Panc1 (cell line): ENCODE measurements around the gene GMFB. TPM values are rescaled to one million over a fixed set of nuclear protein-coding genes. Genes with fewer than 3 reads are reported as not detected.

ENCODE experiments used
- ATAC-seq: fragments of 200-7000 bp; cut with Tn5 transposase; 2 replicates; pipeline ENCODE4 v1.9.1; 2020; ENCODE audit warnings: mild to moderate bottlenecking, moderate library complexity
- BruUV-seq: library from RNA; stranded (reverse); fragments of 400-500 nt; replicated peaks from 2 replicates; lab custom pipeline; 2021; lab: Mats Ljungman, UMichigan
- CTCF ChIA-PET: fragments of 300-600 bp; sonication (Branson Sonifier 250); formaldehyde crosslinking; loops from one replicate; lab custom pipeline; 2022; ENCODE audit warnings: antibody characterized with exemption; lab: Charles Lee
- POLR2A ChIA-PET: fragments of 300-600 bp; sonication (Branson Sonifier 250); formaldehyde crosslinking; loops from one replicate; lab custom pipeline; 2022; ENCODE audit warnings: antibody characterized with exemption; lab: Charles Lee
- DNase-seq: peaks from one replicate; pipeline ENCODE4 v3.0.0-alpha.2; 2010; ENCODE audit warnings: low read depth, low spot score
- H3K27ac ChIP-seq: 2 replicates; pipeline ENCODE4 v1.5.1; 2011; ENCODE audit warnings: mild to moderate bottlenecking, low read length, inconsistent platforms
- H3K27me3 ChIP-seq: fragments of 200-500 bp; sonication (Bioruptor generic); 2 replicates; pipeline ENCODE4 v1.6.0; 2014; ENCODE audit warnings: low read length, inconsistent platforms; ENCODE audit not compliant: control insufficient read depth, insufficient read depth
- H3K36me3 ChIP-seq: fragments of 200-500 bp; sonication (Bioruptor generic); 2 replicates; pipeline ENCODE4 v1.5.1; 2014; ENCODE audit warnings: inconsistent platforms, mild to moderate bottlenecking, low read length, moderate library complexity; ENCODE audit not compliant: control insufficient read depth, insufficient read depth
- H3K4me1 ChIP-seq: 2 replicates; pipeline ENCODE4 v1.5.1; 2011; ENCODE audit warnings: inconsistent platforms, mild to moderate bottlenecking, low read length, moderate library complexity; ENCODE audit not compliant: control insufficient read depth, insufficient read depth
- H3K4me3 ChIP-seq, 2 experiments: 2 replicates each; pipeline ENCODE4 v1.5.1; 2011 to 2012; ENCODE audit warnings: low read depth in 2 of 2, low read length in 2 of 2, mild to moderate bottlenecking in 2 of 2, inconsistent platforms in 1 of 2, moderate library complexity in 1 of 2
- H3K9me3 ChIP-seq: fragments of 200-500 bp; sonication (Bioruptor generic); 2 replicates; pipeline ENCODE4 v1.5.1; 2014; ENCODE audit warnings: low read depth, mild to moderate bottlenecking, inconsistent platforms, low read length, moderate library complexity; ENCODE audit not compliant: control insufficient read depth, insufficient read depth
- POLR2AphosphoS5 ChIP-seq: IDR thresholded peaks from 2 replicates; pipeline ENCODE4 v1.6.1; 2012; ENCODE audit warnings: mild to moderate bottlenecking, low read depth, low read length, moderate library complexity
- SIN3A ChIP-seq: IDR thresholded peaks from 2 replicates; pipeline ENCODE4 v1.6.1; 2012; ENCODE audit warnings: low read depth, mild to moderate bottlenecking, low read length, moderate library complexity, borderline replicate concordance; ENCODE audit not compliant: insufficient read depth
- TCF7L2 ChIP-seq: IDR thresholded peaks from 2 replicates; pipeline ENCODE4 v1.6.1; 2011; ENCODE audit warnings: mild to moderate bottlenecking, low read depth, low read length, inconsistent platforms
- in situ Hi-C: cut with HindIII; loops from 2 replicates; pipeline ENCODE4 v1.10.0; 2016; ENCODE audit warnings: low sequenced_read_pairs, low pct_unique_long_range_greater_than_20kb
- intact Hi-C: fragments of 100-400 bp; cut with micrococcal nuclease; formaldehyde crosslinking; loops from one replicate; pipeline ENCODE4 v1.10.0; 2022; ENCODE audit not compliant: unreplicated experiment
- total RNA-seq: library from RNA; stranded (reverse); gene quantifications from one replicate; pipeline ENCODE4 v1.2.1, GENCODE V29; 2021; ENCODE audit not compliant: unreplicated experiment
- TF ChIP-seq, protein P1 (sequence below): fragments of 450-650 bp; IDR thresholded peaks from 2 replicates; pipeline ENCODE4 v1.5.1; 2017; ENCODE audit warnings: mild to moderate bottlenecking
- TF ChIP-seq, protein P2 (sequence below), 2 experiments: IDR thresholded peaks; 2 replicates each; pipeline ENCODE4 v1.6.1; 2011 to 2012; ENCODE audit warnings: low read depth in 2 of 2, control low read depth in 1 of 2, low read length in 1 of 2, mild to moderate bottlenecking in 1 of 2, moderate library complexity in 1 of 2; ENCODE audit not compliant: insufficient read depth in 1 of 2

GMFB gene
- total RNA-seq, 1 experiment from 2014 or later, result 54.2 TPM

DNA sequence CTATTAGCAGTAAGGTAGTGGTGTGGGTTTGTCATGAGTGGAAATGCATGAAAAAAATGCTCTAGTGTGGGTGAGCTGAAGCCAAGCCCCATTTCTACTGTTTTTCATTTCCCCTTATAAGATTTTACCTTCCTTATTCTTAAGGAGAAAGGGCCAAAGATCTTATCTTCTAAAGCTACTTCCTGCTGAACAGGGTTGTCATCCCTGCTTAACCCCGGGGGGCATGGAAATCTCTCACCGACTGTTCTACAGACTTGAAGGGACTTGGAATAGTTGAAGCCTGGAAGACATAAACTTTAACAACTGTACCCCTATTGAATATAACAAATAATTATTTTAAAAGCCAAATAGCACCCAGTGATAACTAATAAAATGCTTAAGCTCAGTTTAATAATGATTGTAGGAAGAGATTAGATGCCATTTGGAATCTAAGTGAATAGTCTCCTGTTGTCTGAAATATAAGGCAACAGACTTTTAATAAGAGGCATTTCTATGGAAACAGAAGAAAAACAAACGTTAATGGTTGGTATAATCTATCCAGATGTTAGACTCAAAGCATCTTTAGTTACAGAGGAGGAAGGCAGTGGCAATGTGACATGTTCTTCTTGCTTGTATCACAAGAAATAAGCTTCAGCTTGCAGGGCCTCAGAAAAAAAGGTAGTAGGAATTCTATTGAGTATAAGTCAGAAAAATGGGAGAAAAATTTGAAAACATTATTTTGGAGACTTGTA lies 1.8 kb upstream of the GMFB start:
- Histone ChIP-seq H3K27me3 (no peaks in the 10 kb centered on the region), H3K9me3 (no peaks in the 10 kb centered on the region), H3K4me3 (no peak overlapping the region), H3K36me3 (peaks cover 4% of the 10 kb centered on the region; the same call in 1 of the 2 replicates), H3K4me1 (peaks cover 11% of the 10 kb centered on the region), H3K27ac (no peak overlapping the region)
- in situ Hi-C loops, result no loop called here
- TF ChIP-seq POLR2AphosphoS5 (no peak), SIN3A (no peak), TCF7L2 (no peak)
- TF ChIP-seq, protein P1, sequence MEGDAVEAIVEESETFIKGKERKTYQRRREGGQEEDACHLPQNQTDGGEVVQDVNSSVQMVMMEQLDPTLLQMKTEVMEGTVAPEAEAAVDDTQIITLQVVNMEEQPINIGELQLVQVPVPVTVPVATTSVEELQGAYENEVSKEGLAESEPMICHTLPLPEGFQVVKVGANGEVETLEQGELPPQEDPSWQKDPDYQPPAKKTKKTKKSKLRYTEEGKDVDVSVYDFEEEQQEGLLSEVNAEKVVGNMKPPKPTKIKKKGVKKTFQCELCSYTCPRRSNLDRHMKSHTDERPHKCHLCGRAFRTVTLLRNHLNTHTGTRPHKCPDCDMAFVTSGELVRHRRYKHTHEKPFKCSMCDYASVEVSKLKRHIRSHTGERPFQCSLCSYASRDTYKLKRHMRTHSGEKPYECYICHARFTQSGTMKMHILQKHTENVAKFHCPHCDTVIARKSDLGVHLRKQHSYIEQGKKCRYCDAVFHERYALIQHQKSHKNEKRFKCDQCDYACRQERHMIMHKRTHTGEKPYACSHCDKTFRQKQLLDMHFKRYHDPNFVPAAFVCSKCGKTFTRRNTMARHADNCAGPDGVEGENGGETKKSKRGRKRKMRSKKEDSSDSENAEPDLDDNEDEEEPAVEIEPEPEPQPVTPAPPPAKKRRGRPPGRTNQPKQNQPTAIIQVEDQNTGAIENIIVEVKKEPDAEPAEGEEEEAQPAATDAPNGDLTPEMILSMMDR, result no peak
- TF ChIP-seq, protein P2, sequence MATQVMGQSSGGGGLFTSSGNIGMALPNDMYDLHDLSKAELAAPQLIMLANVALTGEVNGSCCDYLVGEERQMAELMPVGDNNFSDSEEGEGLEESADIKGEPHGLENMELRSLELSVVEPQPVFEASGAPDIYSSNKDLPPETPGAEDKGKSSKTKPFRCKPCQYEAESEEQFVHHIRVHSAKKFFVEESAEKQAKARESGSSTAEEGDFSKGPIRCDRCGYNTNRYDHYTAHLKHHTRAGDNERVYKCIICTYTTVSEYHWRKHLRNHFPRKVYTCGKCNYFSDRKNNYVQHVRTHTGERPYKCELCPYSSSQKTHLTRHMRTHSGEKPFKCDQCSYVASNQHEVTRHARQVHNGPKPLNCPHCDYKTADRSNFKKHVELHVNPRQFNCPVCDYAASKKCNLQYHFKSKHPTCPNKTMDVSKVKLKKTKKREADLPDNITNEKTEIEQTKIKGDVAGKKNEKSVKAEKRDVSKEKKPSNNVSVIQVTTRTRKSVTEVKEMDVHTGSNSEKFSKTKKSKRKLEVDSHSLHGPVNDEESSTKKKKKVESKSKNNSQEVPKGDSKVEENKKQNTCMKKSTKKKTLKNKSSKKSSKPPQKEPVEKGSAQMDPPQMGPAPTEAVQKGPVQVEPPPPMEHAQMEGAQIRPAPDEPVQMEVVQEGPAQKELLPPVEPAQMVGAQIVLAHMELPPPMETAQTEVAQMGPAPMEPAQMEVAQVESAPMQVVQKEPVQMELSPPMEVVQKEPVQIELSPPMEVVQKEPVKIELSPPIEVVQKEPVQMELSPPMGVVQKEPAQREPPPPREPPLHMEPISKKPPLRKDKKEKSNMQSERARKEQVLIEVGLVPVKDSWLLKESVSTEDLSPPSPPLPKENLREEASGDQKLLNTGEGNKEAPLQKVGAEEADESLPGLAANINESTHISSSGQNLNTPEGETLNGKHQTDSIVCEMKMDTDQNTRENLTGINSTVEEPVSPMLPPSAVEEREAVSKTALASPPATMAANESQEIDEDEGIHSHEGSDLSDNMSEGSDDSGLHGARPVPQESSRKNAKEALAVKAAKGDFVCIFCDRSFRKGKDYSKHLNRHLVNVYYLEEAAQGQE (IDR thresholded peaks at IDR 0.05; ENCODE audit: insufficient read depth in 1 of 2, low read depth in 2 of 2, low read length in 1 of 2), result no peak
- POLR2A ChIA-PET, result no interaction called here
- no TSS peak for BruUV-seq
- DNase-seq (no peak), ATAC-seq (no peak)
- intact Hi-C loops, result no loop called here
- CTCF ChIA-PET, result no interaction called here

DNA sequence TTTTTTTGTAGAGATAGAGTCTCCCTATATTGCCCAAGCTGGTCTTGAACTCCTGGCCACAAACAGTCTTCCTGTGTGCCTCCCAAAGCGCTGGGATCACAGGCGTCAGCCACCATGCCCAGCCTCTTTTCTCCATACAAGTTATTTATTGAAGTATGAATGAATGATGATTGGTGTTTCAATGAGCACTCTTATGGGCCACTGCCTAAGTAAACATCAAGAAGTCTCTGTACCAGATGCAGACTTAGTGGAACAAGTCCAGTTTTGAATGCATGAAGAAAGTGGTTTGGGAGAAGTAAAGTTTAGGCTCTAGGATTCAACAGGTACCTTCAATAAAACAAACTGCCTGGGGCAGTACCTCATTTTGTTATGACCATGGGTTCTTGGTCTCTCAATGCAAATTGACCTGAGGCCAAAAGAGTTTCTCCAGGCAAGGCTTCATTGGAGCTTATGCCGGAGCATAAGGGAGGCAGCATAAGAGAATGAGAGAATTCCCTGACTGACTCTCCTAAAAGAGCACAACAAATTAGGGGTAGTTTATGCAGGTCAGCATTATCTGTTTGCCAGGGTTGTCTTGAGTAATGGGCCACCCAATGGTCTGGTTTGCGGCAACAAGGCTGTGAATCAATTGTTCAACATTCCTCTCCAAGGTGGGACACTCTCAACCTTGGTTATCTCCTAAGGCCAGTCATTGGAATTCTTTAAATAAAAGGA lies 1.1 kb upstream of the GMFB start:
- Histone ChIP-seq H3K27ac (peak overlapping the region; percentile 95), H3K4me3 (peak overlapping the region; percentile 81 to 94), H3K36me3 (peaks cover 4% of the 10 kb centered on the region; the same call in 1 of the 2 replicates), H3K9me3 (no peaks in the 10 kb centered on the region), H3K4me1 (peaks cover 11% of the 10 kb centered on the region), H3K27me3 (no peaks in the 10 kb centered on the region)
- POLR2A ChIA-PET, result interaction anchor here (0.9 kb wide), 1 partner anchor 36 kb away, joined by 8 read pairs; no protein-coding TSS in a partner anchor
- in situ Hi-C loops, result no loop called here
- CTCF ChIA-PET, result no interaction called here
- no TSS peak for BruUV-seq
- no peak for ATAC-seq
- intact Hi-C loops, result no loop called here
- DNase-seq, result no peak
- no peak for TF ChIP-seq POLR2AphosphoS5
- TF ChIP-seq, protein P2 (IDR thresholded peaks at IDR 0.05; ENCODE audit: insufficient read depth in 1 of 2, low read depth in 2 of 2, low read length in 1 of 2), result no peak
- TF ChIP-seq TCF7L2, result no peak
- TF ChIP-seq, protein P1, result no peak
- no peak for TF ChIP-seq SIN3A
